Breast epithelium (tissue), 4 donors: Measurements from ENCODE around the gene PRPF6. TPM values are rescaled to one million over a fixed set of nuclear protein-coding genes. Genes with fewer than 3 reads are reported as not detected.

Experiments
- DNase-seq, 2 donors: peaks; one replicate each; pipeline ENCODE4 v3.0.0-alpha.2; 2019; ENCODE audit warnings: low spot score in 2 of 2
- H3K27ac ChIP-seq, 2 donors: fragments of 200-600 bp; sonication (generic) in 1 of 2; one replicate each; pipeline ENCODE4 v1.5.1; 2016 to 2019; ENCODE audit warnings: mild to moderate bottlenecking in 1 of 2
- H3K27me3 ChIP-seq, 2 donors: fragments of 200-600 bp; sonication (generic) in 1 of 2; one replicate each; pipeline versions ENCODE4 v1.5.1 to v1.6.0; 2017 to 2019; ENCODE audit warnings: control low read depth in 1 of 2, mild to moderate bottlenecking in 1 of 2
- H3K36me3 ChIP-seq: fragments of 200-600 bp; one replicate; pipeline ENCODE4 v1.5.1; 2019
- H3K4me1 ChIP-seq, 2 donors: fragments of 200-600 bp; sonication (generic); one replicate each; pipeline ENCODE4 v1.5.1; 2016 to 2019; ENCODE audit warnings: control low read depth in 1 of 2
- H3K4me3 ChIP-seq, 3 donors: fragments of 200-600 bp; sonication (generic); 1 replicate in 2 of 3; 2 replicates in 1 of 3; pipeline ENCODE4 v1.5.1; 2016 to 2019; ENCODE audit warnings: mild to moderate bottlenecking in 3 of 3, moderate library complexity in 2 of 3
- H3K9me3 ChIP-seq, 2 donors: fragments of 200-600 bp; sonication (generic) in 1 of 2; one replicate each; pipeline ENCODE4 v1.5.1; 2016 to 2019; ENCODE audit warnings: control low read depth in 1 of 2
- POLR2A ChIP-seq: fragments of 450-650 bp; IDR thresholded peaks from one replicate; pipeline ENCODE4 v1.6.1; 2016; ENCODE audit warnings: antibody characterized with exemption, mild to moderate bottlenecking, moderate library complexity
- POLR2AphosphoS5 ChIP-seq, 3 donors: sonication (generic); formaldehyde crosslinking; IDR thresholded peaks; one replicate each; pipeline ENCODE4 v1.6.1; 2017; ENCODE audit warnings: antibody characterized with exemption in 3 of 3
- intact Hi-C: fragments of 100-400 bp; cut with DNase I; formaldehyde crosslinking; loops from one replicate; pipeline ENCODE4 v1.15.1; 2023; ENCODE audit warnings: low total_unique reads
- total RNA-seq, 3 donors: library from RNA; depleted of rRNA; stranded (reverse); fragments of >200 nt; gene quantifications; one replicate each; pipeline ENCODE4 v1.1.0, GENCODE V29; 2016
- TF ChIP-seq, protein P1 (sequence below), 3 donors: fragments of 450-650 bp; IDR thresholded peaks; one replicate each; pipeline ENCODE4 v1.5.1; 2016 to 2017; ENCODE audit warnings: antibody characterized with exemption in 3 of 3, mild to moderate bottlenecking in 3 of 3, moderate library complexity in 3 of 3

Gene PRPF6
- total RNA-seq, 3 donors from 2014 or later: 53.9 to 67.5 (median 59.6) TPM

DNA sequence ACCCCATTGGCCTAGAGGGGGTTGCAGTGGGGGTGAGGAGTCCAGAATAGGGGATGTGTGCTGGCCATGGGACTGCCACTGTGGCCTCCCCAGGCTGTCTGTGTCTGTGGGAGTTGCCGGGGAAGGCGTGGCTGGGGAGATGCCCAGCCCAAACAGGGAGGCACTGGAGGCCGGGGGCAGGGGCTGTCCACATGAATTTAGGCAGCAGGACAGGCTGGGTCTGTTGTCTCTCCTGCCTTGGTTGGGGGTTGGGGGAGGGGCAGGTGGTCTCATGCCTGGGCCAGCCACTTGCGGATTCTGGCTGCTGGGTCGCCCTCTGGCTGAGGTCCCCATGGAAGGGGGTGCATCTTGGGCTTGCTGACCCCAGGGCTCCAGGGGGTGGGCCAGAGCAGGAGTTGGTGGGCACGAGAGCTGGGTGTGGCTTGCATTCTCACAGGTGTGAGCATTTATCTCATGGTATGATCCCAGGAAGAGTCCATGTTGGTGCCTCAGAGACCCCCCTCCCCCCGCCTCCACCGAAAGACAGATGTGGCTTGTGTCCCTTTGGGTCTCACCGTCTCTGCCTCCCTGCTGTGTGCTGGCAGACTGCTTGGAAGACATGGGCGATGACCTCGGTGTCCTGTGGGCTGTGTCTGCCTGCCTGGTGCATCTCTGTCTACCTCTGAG is 64.5 kb downstream of the PRPF6 start:
- Histone ChIP-seq H3K4me3 (peak overlapping the region in 1 of 3 donors; percentile 10), H3K9me3 (no peaks in the 10 kb centered on the region), H3K27ac (peak overlapping the region in 1 of 2 donors; percentile 12), H3K4me1 (peaks cover 0 to 8% of the 10 kb centered on the region in 2 donors), H3K36me3 (no peaks in the 10 kb centered on the region), H3K27me3 (peaks cover 3 to 59% of the 10 kb centered on the region in 2 donors)
- TF ChIP-seq POLR2AphosphoS5 (IDR thresholded peaks at IDR 0.05): no peak
- no peak for DNase-seq
- intact Hi-C loops: no loop called here

DNA sequence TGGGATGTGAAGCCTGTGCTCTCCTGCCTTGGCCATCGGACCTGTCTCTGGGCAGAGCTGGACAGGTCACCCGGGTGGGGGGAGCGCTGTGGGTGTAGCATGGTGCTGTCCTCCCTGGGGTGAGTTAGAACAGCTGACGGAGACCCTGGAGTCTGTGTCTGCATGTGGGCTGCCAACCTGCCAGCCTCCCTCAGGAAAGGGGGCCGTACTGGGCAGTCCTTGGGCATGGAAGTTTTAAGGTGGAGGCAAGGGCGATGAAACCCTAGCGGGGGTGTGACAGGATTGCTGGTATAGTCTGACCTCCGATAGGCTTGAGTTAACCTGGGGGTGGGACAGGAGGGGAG is 66.1 kb downstream of the PRPF6 start:
- H3K36me3 ChIP-seq: no peaks in the 10 kb centered on the region
- peaks cover 3 to 61% of the 10 kb centered on the region in 2 donors for H3K27me3 ChIP-seq
- no peaks in the 10 kb centered on the region for H3K9me3 ChIP-seq
- no peak for DNase-seq
- H3K4me3 ChIP-seq: peak overlapping the region; percentile 37 to 64 (median 41)
- H3K27ac ChIP-seq: no peak overlapping the region
- peaks cover 0 to 7% of the 10 kb centered on the region in 2 donors for H3K4me1 ChIP-seq
- TF ChIP-seq POLR2A: no peak
- TF ChIP-seq, protein P1, sequence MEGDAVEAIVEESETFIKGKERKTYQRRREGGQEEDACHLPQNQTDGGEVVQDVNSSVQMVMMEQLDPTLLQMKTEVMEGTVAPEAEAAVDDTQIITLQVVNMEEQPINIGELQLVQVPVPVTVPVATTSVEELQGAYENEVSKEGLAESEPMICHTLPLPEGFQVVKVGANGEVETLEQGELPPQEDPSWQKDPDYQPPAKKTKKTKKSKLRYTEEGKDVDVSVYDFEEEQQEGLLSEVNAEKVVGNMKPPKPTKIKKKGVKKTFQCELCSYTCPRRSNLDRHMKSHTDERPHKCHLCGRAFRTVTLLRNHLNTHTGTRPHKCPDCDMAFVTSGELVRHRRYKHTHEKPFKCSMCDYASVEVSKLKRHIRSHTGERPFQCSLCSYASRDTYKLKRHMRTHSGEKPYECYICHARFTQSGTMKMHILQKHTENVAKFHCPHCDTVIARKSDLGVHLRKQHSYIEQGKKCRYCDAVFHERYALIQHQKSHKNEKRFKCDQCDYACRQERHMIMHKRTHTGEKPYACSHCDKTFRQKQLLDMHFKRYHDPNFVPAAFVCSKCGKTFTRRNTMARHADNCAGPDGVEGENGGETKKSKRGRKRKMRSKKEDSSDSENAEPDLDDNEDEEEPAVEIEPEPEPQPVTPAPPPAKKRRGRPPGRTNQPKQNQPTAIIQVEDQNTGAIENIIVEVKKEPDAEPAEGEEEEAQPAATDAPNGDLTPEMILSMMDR (IDR thresholded peaks at IDR 0.05): no peak
- intact Hi-C loops: no loop called here

DNA sequence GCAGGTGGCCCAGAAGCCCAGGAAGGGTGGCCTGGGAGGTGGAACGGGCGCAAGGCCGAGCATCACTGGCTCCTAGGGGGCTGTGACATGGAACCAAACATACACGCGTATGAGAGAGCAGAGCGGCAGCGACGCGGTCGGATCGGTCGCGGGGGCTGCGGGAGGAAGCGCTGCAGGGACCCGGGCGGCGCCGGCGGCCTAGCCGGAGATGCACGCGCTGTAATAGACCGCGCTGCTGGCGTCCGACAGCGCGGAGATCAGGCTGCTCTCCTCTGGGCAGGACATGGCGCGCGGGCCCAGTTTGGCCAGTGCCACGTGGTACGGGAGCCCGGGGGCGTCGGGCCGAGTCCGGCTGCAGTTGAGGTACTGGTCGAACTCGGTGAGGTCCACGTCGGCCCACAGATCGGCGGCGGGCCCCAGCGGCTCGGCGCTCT is 67.1 kb downstream of the PRPF6 start:
- Histone ChIP-seq H3K4me1 (peaks cover 0 to 4% of the 10 kb centered on the region in 2 donors), H3K36me3 (no peaks in the 10 kb centered on the region), H3K27me3 (peaks cover 3 to 66% of the 10 kb centered on the region in 2 donors), H3K9me3 (no peaks in the 10 kb centered on the region), H3K27ac (no peak overlapping the region), H3K4me3 (peak overlapping the region; percentile 37 to 64 (median 41))
- intact Hi-C loops: no loop called here
- DNase-seq: no peak
- TF ChIP-seq, protein P1 (IDR thresholded peaks at IDR 0.05): no peak
- TF ChIP-seq POLR2A: no peak
- TF ChIP-seq POLR2AphosphoS5 (IDR thresholded peaks at IDR 0.05): no peak

DNA sequence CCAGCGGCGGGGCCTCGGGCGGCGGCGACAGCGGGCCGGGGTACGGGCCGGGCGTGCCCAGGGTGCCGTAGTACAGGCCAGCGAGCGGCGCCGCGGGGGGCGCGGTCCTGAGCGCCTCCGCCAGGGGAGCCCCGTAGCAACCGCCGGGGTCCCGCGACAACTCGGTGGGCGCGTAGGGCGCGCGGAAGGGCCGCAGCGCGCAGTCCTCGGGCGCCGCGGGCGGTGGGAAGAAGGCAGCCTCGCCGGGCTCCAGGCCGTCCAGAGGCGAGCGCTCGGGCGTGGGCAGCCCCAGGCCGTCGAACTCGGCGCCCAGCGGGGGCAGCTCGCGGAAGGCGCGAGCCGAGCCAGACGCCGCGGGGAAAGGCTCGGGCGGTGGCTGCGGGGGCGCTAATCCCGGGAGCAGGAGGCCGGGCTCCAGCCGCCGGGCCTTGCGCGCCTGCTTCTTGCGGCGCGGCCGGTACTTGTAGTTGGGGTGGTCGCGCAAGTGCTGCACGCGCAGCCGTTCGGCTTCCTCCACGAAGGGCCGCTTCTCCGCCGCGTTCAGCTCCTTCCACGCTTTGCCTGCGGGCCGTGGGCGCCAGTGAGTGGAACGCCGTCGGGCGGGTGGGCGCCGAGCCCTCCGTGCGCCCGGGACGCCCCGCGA is 67.6 kb downstream of the PRPF6 start:
- intact Hi-C loops: no loop called here
- DNase-seq: no peak
- Histone ChIP-seq H3K4me3 (peak overlapping the region; percentile 37 to 64 (median 41)), H3K27me3 (peaks cover 3 to 66% of the 10 kb centered on the region in 2 donors), H3K36me3 (no peaks in the 10 kb centered on the region), H3K27ac (no peak overlapping the region), H3K9me3 (no peaks in the 10 kb centered on the region), H3K4me1 (peaks cover 0 to 4% of the 10 kb centered on the region in 2 donors)
- no peak for TF ChIP-seq POLR2A
- TF ChIP-seq POLR2AphosphoS5 (IDR thresholded peaks at IDR 0.05): no peak
- TF ChIP-seq, protein P1 (IDR thresholded peaks at IDR 0.05): no peak

DNA sequence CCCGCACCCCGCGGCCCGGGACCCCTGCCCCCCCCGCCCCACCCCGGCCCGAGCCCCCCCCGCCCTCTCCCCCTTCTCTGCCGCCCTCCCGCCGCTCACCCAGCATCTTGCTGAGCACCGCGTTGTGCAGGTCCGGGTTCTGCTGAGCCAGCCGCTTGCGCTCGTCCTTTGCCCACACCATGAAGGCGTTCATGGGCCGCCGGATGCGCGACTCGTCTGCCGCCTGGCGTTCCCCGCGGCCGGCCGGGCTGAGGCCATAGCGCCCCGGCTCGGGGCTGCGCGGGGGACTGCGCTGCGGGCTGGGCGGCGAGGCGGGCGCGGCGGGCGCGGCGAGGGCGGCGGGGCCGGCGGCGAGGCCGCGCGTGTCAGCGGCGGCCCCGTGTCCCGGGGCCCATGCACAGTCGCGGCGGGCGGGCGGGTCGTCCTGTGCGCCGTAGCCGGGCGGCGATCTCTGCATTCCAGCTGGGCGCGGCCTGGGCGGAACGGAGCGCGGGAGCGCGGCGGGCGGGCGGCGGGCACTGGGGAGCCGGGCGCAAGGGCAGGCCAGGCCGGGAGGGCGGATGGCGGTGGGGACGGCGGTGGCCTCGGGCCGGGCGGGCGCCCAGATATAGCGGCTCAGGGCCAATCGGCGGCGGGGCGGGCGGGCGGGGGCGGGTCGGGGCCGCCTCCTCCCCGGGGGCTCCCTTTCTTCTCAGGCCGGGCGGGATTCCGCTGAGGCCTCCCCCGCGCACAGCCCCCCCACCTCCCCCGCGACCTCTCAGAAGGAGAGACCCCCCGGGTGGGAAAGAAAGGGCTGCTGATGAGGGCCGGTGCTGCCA is 68.3 kb downstream of the PRPF6 start, which contains the start of gene SOX18:
SOX18 (minus strand) TSS at position 580 of the 818 bp plus-strand sequence; CDS start at position 457, 123 bp downstream.
- intact Hi-C loops: no loop called here
- no peaks in the 10 kb centered on the region for H3K9me3 ChIP-seq
- no peak for DNase-seq
- TF ChIP-seq POLR2AphosphoS5 (IDR thresholded peaks at IDR 0.05) (no peak), POLR2A (no peak)
- TF ChIP-seq, protein P1 (IDR thresholded peaks at IDR 0.05): no peak
- H3K4me1 ChIP-seq: peaks cover 0 to 4% of the 10 kb centered on the region in 2 donors
- peak within 1 kb of the TSS in 1 of 2 donors; percentile 80 for H3K27ac ChIP-seq
- H3K27me3 ChIP-seq: peaks cover 3 to 69% of the 10 kb centered on the region in 2 donors
- no peaks in the 10 kb centered on the region for H3K36me3 ChIP-seq
- H3K4me3 ChIP-seq: peak within 1 kb of the TSS; percentile 37 to 64 (median 41)
